ENCODE results near the gene TMEM179. TPM values are rescaled to one million over a fixed set of nuclear protein-coding genes. Genes with fewer than 3 reads are reported as not detected.
"Not testable (repeated sequence)": the region's sequence is repeated elsewhere in the genome, so short reads cannot be mapped to it uniquely, and the experiment has no call there.

TMEM179 gene
- total RNA-seq, 2 donors from 2014 or later, result 8.2 to 15.7 TPM

- H3K27me3 ChIP-seq (ENCODE audit: control insufficient read depth, insufficient read depth, low read length, poor library complexity, severe bottlenecking), result no peaks in the 10 kb centered on the region
- DNase-seq, result no peak
- no peaks in the 10 kb centered on the region for H3K4me1 ChIP-seq (ENCODE audit: control insufficient read depth, insufficient read depth, low read length)
- 90 to 97% methylated on average over 5 to 9 of the region's 9 CpGs for WGBS, 2 experiments (ENCODE audit: insufficient coverage in 1 of 2, insufficient read length in 1 of 2)
- no peak overlapping the region for H3K9ac ChIP-seq (ENCODE audit: extremely low read depth, low read length, poor library complexity, severe bottlenecking)
- Mint-ChIP-seq H3K4me3 (no peak overlapping the region), H3K4me1 (no peaks in the 10 kb centered on the region), H3K36me3 (ENCODE audit: low read depth) (no peaks in the 10 kb centered on the region), H3K9me3 (no peaks in the 10 kb centered on the region), H3K27ac (no peak overlapping the region), H3K27me3 (ENCODE audit: insufficient read depth) (no peaks in the 10 kb centered on the region)
- TF ChIP-seq CTCF (conservative IDR thresholded peaks at IDR 0.05), result no peak
- no peaks in the 10 kb centered on the region for H3K36me3 ChIP-seq (ENCODE audit: control insufficient read depth, insufficient read depth, low read length)
- no peaks in the 10 kb centered on the region for H3K9me3 ChIP-seq (ENCODE audit: control insufficient read depth, low read length)
- no peak overlapping the region for H3K4me3 ChIP-seq (ENCODE audit: low read length)
- no peak overlapping the region for H3K27ac ChIP-seq (ENCODE audit: low read depth, low read length)
Observed at GRCh38 chr14:104580961-104581360, 23.6 kb downstream of the TMEM179 start.

GRCh38 chr14:104579939-104580338 lies 24.6 kb downstream of the TMEM179 start:
- WGBS, 2 experiments (ENCODE audit: insufficient coverage in 1 of 2, insufficient read length in 1 of 2), result 92% methylated on average over 2 to 6 of the region's 6 CpGs
- DNase-seq, result not testable (repeated sequence)

GRCh38 chr14:104579507-104579906 lies 25.1 kb downstream of the TMEM179 start, which contains the start of gene C14orf180:
C14orf180 (plus strand) TSS chr14:104579764; CDS start chr14:104586431, 6,667 bp downstream.
- DNase-seq, result no peak
- Mint-ChIP-seq H3K4me1 (no peaks in the 10 kb centered on the region), H3K27me3 (ENCODE audit: insufficient read depth) (no peaks in the 10 kb centered on the region), H3K36me3 (ENCODE audit: low read depth) (no peaks in the 10 kb centered on the region), H3K9me3 (no peaks in the 10 kb centered on the region), H3K27ac (no peak within 1 kb of the TSS), H3K4me3 (no peak within 1 kb of the TSS)
- Histone ChIP-seq H3K9me3 (ENCODE audit: control insufficient read depth, low read length) (no peaks in the 10 kb centered on the region), H3K9ac (ENCODE audit: extremely low read depth, low read length, poor library complexity, severe bottlenecking) (no peak within 1 kb of the TSS), H3K27me3 (ENCODE audit: control insufficient read depth, insufficient read depth, low read length, poor library complexity, severe bottlenecking) (no peaks in the 10 kb centered on the region), H3K4me1 (ENCODE audit: control insufficient read depth, insufficient read depth, low read length) (no peaks in the 10 kb centered on the region), H3K4me3 (ENCODE audit: low read length) (no peak within 1 kb of the TSS), H3K27ac (ENCODE audit: low read depth, low read length) (no peak within 1 kb of the TSS), H3K36me3 (ENCODE audit: control insufficient read depth, insufficient read depth, low read length) (no peaks in the 10 kb centered on the region)
- WGBS, 2 experiments (ENCODE audit: insufficient coverage in 1 of 2, insufficient read length in 1 of 2), result 91 to 93% methylated on average over 10 to 17 of the region's 17 CpGs
- TF ChIP-seq CTCF (conservative IDR thresholded peaks at IDR 0.05), result no peak

More at GRCh38 chr14:104579939-104580338, 24.6 kb downstream of the TMEM179 start:
- not testable (repeated sequence) for H3K27me3 ChIP-seq (ENCODE audit: control insufficient read depth, insufficient read depth, low read length, poor library complexity, severe bottlenecking); H3K27ac ChIP-seq (ENCODE audit: low read depth, low read length); H3K4me3 Mint-ChIP-seq; H3K27ac Mint-ChIP-seq; H3K27me3 Mint-ChIP-seq (ENCODE audit: insufficient read depth); H3K36me3 ChIP-seq (ENCODE audit: control insufficient read depth, insufficient read depth, low read length); H3K36me3 Mint-ChIP-seq (ENCODE audit: low read depth); H3K9me3 ChIP-seq (ENCODE audit: control insufficient read depth, low read length); H3K4me3 ChIP-seq (ENCODE audit: low read length); H3K9me3 Mint-ChIP-seq; H3K4me1 ChIP-seq (ENCODE audit: control insufficient read depth, insufficient read depth, low read length); H3K4me1 Mint-ChIP-seq; H3K9ac ChIP-seq (ENCODE audit: extremely low read depth, low read length, poor library complexity, severe bottlenecking)

- H3K4me1 Mint-ChIP-seq, result peaks cover 6% of the 10 kb centered on the region
- H3K27ac Mint-ChIP-seq, result no peak overlapping the region
- no peak overlapping the region for H3K27ac ChIP-seq (ENCODE audit: low read depth, low read length)
- no peak overlapping the region for H3K9ac ChIP-seq (ENCODE audit: extremely low read depth, low read length, poor library complexity, severe bottlenecking)
- no peak for DNase-seq
- no peaks in the 10 kb centered on the region for H3K27me3 Mint-ChIP-seq (ENCODE audit: insufficient read depth)
- H3K36me3 ChIP-seq (ENCODE audit: control insufficient read depth, insufficient read depth, low read length), result no peaks in the 10 kb centered on the region
- no peaks in the 10 kb centered on the region for H3K36me3 Mint-ChIP-seq (ENCODE audit: low read depth)
- H3K9me3 Mint-ChIP-seq, result no peaks in the 10 kb centered on the region
- no peak for TF ChIP-seq CTCF (conservative IDR thresholded peaks at IDR 0.05)
- H3K4me1 ChIP-seq (ENCODE audit: control insufficient read depth, insufficient read depth, low read length), result no peaks in the 10 kb centered on the region
- no peak overlapping the region for H3K4me3 ChIP-seq (ENCODE audit: low read length)
- no peak overlapping the region for H3K4me3 Mint-ChIP-seq
- H3K27me3 ChIP-seq (ENCODE audit: control insufficient read depth, insufficient read depth, low read length, poor library complexity, severe bottlenecking), result no peaks in the 10 kb centered on the region
- no peaks in the 10 kb centered on the region for H3K9me3 ChIP-seq (ENCODE audit: control insufficient read depth, low read length)
- WGBS, 2 experiments (ENCODE audit: insufficient coverage in 1 of 2, insufficient read length in 1 of 2), result 89 to 91% methylated on average over 4 to 11 of the region's 11 CpGs
Observed at GRCh38 chr14:104578321-104578720, 26.3 kb downstream of the TMEM179 start.
